Caki2 (cell line): ENCODE measurements around the gene TSPAN13. TPM values are rescaled to one million over a fixed set of nuclear protein-coding genes. Genes with fewer than 3 reads are reported as not detected.
A peak's percentile ranks its signal among the peaks of the same experiment; 100 is the strongest.
"Not testable (repeated sequence)": the region's sequence is repeated elsewhere in the genome, so short reads cannot be mapped to it uniquely, and the experiment has no call there.

Experiments used
- DNase-seq: peaks from one replicate; pipeline ENCODE4 v3.0.0-alpha.2; 2015; ENCODE audit warnings: low read depth
- in situ Hi-C: cut with HindIII; loops from 2 replicates; pipeline ENCODE4 v1.10.0; 2016; ENCODE audit warnings: low sequenced_read_pairs, low pct_unique_long_range_greater_than_20kb, mixed read lengths
- total RNA-seq: library from RNA; depleted of rRNA; stranded (reverse); fragments of >200 nt; shearing (Covaris generic); gene quantifications from 2 replicates; pipeline ENCODE4 v1.2.3, GENCODE V29; 2014; ENCODE audit warnings: low replicate concordance

TSPAN13 gene
- total RNA-seq, 1 experiment from 2014 or later: 57.1 TPM

GRCh38 chr7:16764942-16765341, 11.4 kb downstream of the TSPAN13 start:
- in situ Hi-C loops: no loop called here
- no peak for DNase-seq

GRCh38 chr7:16765436-16765859, 11.9 kb downstream of the TSPAN13 start:
- in situ Hi-C loops: no loop called here
- DNase-seq: no peak

- DNase-seq, in situ Hi-C loops: not testable (repeated sequence)
These were observed 16.4 kb downstream of the TSPAN13 start for GRCh38 chr7:16769994-16770393.

- no peak for DNase-seq
- in situ Hi-C loops: no loop called here
These were observed 17.2 kb downstream of the TSPAN13 start for GRCh38 chr7:16770657-16771329.

- no peak for DNase-seq
- in situ Hi-C loops: no loop called here
These were observed 19.8 kb downstream of the TSPAN13 start for GRCh38 chr7:16773326-16773725.

GRCh38 chr7:16773884-16774283, 20.3 kb downstream of the TSPAN13 start:
- in situ Hi-C loops: no loop called here
- no peak for DNase-seq

- in situ Hi-C loops: no loop called here
- DNase-seq: no peak
These were observed 20.7 kb downstream of the TSPAN13 start for GRCh38 chr7:16774294-16774693.

- no peak for DNase-seq
- in situ Hi-C loops: no loop called here
These were observed 21.4 kb downstream of the TSPAN13 start for GRCh38 chr7:16774986-16775385.

- DNase-seq: no peak
- in situ Hi-C loops: no loop called here
These were observed 22.5 kb downstream of the TSPAN13 start for GRCh38 chr7:16776053-16776452.

- in situ Hi-C loops: no loop called here
- DNase-seq: no peak
These were observed 24.9 kb downstream of the TSPAN13 start for GRCh38 chr7:16778476-16778875.

- in situ Hi-C loops: no loop called here
- no peak for DNase-seq
These were observed 25.5 kb downstream of the TSPAN13 start for GRCh38 chr7:16779051-16779450.

- in situ Hi-C loops: no loop called here
- no peak for DNase-seq
These were observed 27.0 kb downstream of the TSPAN13 start for GRCh38 chr7:16780596-16780995.

GRCh38 chr7:16785321-16785720, 31.8 kb downstream of the TSPAN13 start:
- in situ Hi-C loops: no loop called here

GRCh38 chr7:16785846-16786245, 32.3 kb downstream of the TSPAN13 start:
- no peak for DNase-seq
- in situ Hi-C loops: no loop called here

More at GRCh38 chr7:16785321-16785720, 31.8 kb downstream of the TSPAN13 start:
- no peak for DNase-seq

GRCh38 chr7:16786257-16786656, 32.7 kb downstream of the TSPAN13 start:
- DNase-seq: no peak
- in situ Hi-C loops: no loop called here

- no peak for DNase-seq
- in situ Hi-C loops: no loop called here
These were observed 33.6 kb downstream of the TSPAN13 start for GRCh38 chr7:16787127-16787526.

- in situ Hi-C loops: no loop called here
- DNase-seq: peak; percentile 22
These were observed 37.5 kb downstream of the TSPAN13 start for GRCh38 chr7:16791071-16791470.

- in situ Hi-C loops: no loop called here
- DNase-seq: no peak
These were observed 38.5 kb downstream of the TSPAN13 start for GRCh38 chr7:16791905-16792698.

GRCh38 chr7:16794986-16795385, 41.4 kb downstream of the TSPAN13 start:
- DNase-seq: no peak
- in situ Hi-C loops: no loop called here

- no peak for DNase-seq
- in situ Hi-C loops: no loop called here
These were observed 42.1 kb downstream of the TSPAN13 start for GRCh38 chr7:16795624-16796023.
